Measurements from ENCODE around the gene LRRC25.

- no peak for TF ChIP-seq EZH2 (IDR thresholded peaks at IDR 0.05; ENCODE audit: borderline replicate concordance)
- no peak for TF ChIP-seq CTCF (IDR thresholded peaks at IDR 0.05; ENCODE audit: poor library complexity)
Observed at GRCh38 chr19:18421371-18421959, 24.0 kb upstream of the LRRC25 start.
